ENCODE measurements around the gene HIPK2.

HIPK2 gene

DNA sequence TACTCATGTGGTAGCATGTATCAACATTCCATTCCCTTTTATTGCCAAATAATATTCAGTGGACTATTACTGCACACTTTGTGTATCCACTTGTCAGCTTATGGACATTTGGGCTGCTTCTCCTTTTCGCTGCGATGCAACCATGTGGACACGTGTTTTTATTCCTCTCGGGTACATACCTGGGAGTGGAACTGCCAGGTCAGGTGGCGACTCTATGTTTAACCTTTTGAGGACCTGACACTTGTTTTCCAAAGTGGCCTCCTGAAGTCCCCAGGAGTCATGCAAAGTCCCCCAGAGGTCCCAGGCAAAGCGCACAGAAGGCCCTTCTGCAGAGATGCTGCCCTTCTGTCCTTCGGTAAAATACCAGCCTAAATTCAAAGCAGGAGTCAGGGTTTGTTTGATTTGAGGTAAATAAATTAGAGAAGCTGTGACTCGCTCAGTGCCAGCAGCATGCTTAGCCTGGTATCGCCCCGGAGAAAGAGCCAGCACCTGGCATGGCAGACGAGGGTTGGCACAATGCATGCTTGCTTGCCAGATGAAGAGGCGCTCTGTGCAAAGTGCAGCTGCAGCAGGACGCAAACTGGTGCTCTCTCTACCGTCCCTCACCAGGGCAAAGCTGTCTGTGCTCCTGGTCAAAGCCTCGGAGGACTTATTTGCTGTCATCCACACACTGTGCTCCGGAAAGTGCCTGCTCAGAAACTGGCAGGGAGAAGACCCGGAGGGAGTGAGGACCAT is 37.8 kb downstream of the HIPK2 start:
- TF ChIP-seq TAF1 (IDR thresholded peaks at IDR 0.05; ENCODE audit: borderline replicate concordance, low read depth, low read length) (no peak), POLR2AphosphoS5 (IDR thresholded peaks at IDR 0.05; ENCODE audit: low read depth, low read length) (no peak), POLR2A (IDR thresholded peaks at IDR 0.05; ENCODE audit: low read depth, low read length) (no peak)
- no peak for DNase-seq (ENCODE audit: insufficient read length)
- no peak for FAIRE-seq

DNA sequence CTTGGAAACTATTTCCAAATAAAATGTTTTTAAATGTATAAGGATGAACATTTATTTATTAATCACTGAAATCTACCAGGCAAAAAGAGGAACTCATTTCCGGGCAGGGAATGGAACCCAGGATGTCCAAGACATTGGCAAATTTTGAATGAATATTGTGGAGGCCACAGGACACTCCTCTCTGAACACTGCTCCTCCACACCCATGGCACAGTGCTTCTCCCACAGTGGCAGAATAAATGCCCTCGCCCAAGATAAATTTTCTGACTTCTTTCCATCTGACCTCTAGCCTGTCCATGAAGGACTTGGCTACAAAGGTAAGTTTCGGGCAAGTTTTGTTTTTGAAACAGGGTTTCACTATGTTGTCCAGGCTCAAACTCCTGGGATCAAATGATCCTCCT is 39.0 kb downstream of the HIPK2 start:
- DNase-seq (ENCODE audit: insufficient read length), result no peak
- TF ChIP-seq POLR2A (IDR thresholded peaks at IDR 0.05; ENCODE audit: low read depth, low read length) (no peak), POLR2AphosphoS5 (IDR thresholded peaks at IDR 0.05; ENCODE audit: low read depth, low read length) (no peak), TAF1 (IDR thresholded peaks at IDR 0.05; ENCODE audit: borderline replicate concordance, low read depth, low read length) (no peak)
- FAIRE-seq, result no peak

DNA sequence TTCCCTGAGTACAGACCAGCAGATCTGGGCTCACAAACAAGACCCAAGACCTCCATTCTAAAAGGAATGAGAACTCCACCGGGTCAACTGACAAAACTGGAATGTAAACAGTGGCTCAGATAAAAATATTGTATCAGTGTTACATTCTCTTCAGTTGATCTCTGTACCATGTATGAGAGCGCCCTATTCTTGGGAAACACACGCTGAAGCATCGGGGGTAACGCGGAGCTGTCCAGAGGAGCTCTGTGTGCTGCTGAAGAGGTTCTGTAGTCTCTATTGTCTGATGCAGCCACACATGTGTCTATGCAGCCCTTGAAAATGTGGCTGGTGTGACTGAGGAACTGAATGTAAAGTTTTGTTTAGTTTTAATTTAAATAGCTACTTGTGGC is 39.7 kb downstream of the HIPK2 start:
- no peak for FAIRE-seq
- DNase-seq (ENCODE audit: insufficient read length), result no peak

DNA sequence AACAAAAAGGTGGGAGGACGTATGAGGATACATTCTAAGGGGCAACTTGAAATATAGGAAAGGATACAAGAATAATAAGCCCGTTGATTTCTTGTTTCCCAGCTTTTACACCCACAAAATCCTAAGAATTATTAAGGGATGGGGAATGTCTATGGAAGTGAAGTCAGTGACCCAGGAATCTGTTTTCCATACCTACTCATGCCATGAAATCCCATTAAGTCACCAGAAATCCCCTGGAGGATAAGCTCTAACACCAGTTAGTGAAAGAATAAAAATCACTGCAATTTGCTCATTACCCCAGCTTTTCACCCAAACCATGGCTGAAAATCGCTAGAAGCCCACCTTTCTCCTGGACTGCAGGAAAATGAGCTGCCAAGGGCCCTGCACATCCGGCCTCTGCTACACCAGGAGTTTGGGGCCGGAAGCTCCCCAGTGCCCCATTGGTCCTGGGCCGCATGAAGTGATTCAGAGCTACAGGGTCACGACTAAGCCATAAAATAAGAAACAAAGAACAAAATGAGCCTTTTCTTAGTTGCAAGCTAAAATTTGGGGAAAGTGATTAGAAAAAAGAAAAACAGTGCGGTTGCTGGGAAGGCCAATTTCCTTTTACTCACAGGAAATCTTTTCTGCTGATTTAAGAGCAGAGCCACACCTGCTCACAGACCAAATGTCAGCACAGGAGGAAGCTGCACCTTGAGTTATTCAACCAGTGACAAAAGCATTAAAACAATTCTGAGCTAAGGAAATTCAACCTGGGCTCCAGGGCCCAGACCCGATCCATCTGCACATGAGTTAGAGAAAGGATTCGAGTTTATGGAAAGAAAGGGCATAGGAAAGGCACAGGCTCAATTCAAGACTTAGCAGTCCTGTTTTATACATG is 40.3 kb downstream of the HIPK2 start:
- DNase-seq (ENCODE audit: insufficient read length), result no peak
- TF ChIP-seq POLR2A (IDR thresholded peaks at IDR 0.05; ENCODE audit: low read depth, low read length) (no peak), TAF1 (IDR thresholded peaks at IDR 0.05; ENCODE audit: borderline replicate concordance, low read depth, low read length) (no peak), POLR2AphosphoS5 (IDR thresholded peaks at IDR 0.05; ENCODE audit: low read depth, low read length) (no peak)
- no peak for FAIRE-seq

More for the DNA sequence above, 39.7 kb downstream of the HIPK2 start:
- TF ChIP-seq TAF1 (IDR thresholded peaks at IDR 0.05; ENCODE audit: borderline replicate concordance, low read depth, low read length) (no peak), POLR2AphosphoS5 (IDR thresholded peaks at IDR 0.05; ENCODE audit: low read depth, low read length) (no peak), POLR2A (IDR thresholded peaks at IDR 0.05; ENCODE audit: low read depth, low read length) (no peak)

DNA sequence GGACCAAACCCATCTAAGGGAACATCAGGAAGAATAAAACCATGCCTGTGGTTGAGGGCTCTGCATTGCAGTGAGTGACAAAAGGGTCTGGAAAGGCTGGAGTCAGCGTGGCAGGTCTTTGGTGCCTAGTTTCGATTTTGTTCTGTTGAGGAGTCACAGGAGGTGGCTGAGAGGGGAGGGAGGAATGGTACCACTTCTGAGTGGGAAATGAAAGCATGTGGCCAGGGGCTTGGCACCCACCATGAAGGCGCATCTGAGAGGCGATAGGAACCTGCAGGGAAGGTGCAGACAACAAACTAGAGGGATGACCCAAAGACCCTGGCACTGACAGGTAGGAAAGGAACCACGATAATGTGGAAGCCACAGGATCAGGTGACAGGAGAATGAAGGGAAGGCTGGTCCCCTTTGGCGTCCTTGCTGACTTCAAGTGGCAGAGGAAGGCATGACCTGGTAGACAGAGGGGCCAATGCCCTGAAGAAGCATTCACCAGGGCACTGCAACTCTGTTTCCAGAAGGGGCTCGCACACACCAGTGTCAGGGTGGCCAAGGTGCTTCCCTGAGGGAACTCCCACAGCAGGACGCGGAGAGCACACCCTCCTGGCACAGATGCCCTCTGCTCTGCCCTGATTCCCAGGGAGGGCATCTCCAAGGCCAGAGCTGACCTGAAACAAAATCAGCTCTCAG is 41.7 kb downstream of the HIPK2 start:
- FAIRE-seq, result no peak
- TF ChIP-seq TAF1 (IDR thresholded peaks at IDR 0.05; ENCODE audit: borderline replicate concordance, low read depth, low read length), result no peak
- no peak for TF ChIP-seq POLR2AphosphoS5 (IDR thresholded peaks at IDR 0.05; ENCODE audit: low read depth, low read length)
- no peak for TF ChIP-seq POLR2A (IDR thresholded peaks at IDR 0.05; ENCODE audit: low read depth, low read length)
- no peak for DNase-seq (ENCODE audit: insufficient read length)

DNA sequence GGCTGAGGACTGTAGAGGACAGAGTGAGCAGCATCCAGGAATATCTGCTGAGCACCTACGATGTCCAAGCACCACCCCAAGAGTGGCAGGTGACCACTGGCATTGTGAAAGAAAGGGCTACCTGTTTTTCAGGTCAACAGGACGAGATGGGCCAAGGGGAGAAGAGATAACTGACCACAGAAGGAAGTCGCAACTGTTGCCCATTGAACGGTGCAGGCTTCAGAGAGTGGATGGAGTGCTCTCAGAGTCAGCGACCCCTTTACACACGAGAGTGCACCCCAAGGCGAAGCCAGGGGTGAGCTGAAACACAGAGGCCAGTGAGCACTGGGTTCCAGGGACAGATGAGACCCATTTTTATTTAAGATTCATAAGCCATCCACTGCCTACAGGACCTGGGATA is 42.3 kb downstream of the HIPK2 start:
- DNase-seq (ENCODE audit: insufficient read length), result no peak
- FAIRE-seq, result no peak
- TF ChIP-seq POLR2A (IDR thresholded peaks at IDR 0.05; ENCODE audit: low read depth, low read length), result no peak
- TF ChIP-seq TAF1 (IDR thresholded peaks at IDR 0.05; ENCODE audit: borderline replicate concordance, low read depth, low read length), result no peak
- TF ChIP-seq POLR2AphosphoS5 (IDR thresholded peaks at IDR 0.05; ENCODE audit: low read depth, low read length), result no peak

DNA sequence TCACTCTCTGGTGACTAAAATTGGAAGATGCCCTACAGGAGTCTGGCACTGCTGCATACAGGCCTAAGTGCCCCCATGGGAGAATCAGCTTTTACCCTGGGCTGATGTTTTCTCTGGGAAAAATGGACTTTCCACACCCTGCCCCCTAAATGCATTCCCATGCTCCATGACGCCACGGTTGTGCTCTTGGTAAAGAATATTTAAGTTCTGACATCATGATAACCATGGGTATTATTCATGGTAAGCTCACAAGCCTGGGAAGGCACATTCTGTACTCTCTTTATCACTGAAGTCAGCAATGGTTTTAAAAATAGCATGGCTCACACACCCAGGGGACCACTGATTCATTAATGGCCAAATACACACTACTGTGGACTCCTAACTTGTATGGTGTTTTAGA is 43.4 kb downstream of the HIPK2 start:
- DNase-seq (ENCODE audit: insufficient read length), result no peak
- TF ChIP-seq TAF1 (IDR thresholded peaks at IDR 0.05; ENCODE audit: borderline replicate concordance, low read depth, low read length) (no peak), POLR2A (IDR thresholded peaks at IDR 0.05; ENCODE audit: low read depth, low read length) (no peak)
- no peak for FAIRE-seq

DNA sequence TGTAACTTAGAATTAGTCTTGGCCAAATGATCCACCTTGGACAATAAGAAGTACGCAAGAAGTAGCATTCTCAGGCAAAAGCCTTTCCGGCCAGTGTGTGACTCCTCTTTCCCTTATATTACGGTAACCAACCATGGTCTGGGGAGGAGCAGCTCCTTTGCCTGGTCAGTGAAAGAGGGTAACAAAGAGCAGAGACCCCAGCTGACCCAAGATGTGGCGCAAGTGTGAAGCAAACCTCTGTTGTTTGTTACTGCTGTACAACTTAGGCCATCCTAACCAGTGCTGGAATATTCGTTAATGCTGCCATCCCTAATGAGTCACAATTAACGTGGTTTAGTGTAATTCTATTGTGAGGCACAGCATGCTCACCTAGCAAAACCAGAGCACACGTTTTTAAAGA is 44.0 kb downstream of the HIPK2 start:
- DNase-seq (ENCODE audit: insufficient read length) (no peak), FAIRE-seq (no peak)
- no peak for TF ChIP-seq POLR2A (IDR thresholded peaks at IDR 0.05; ENCODE audit: low read depth, low read length)

DNA sequence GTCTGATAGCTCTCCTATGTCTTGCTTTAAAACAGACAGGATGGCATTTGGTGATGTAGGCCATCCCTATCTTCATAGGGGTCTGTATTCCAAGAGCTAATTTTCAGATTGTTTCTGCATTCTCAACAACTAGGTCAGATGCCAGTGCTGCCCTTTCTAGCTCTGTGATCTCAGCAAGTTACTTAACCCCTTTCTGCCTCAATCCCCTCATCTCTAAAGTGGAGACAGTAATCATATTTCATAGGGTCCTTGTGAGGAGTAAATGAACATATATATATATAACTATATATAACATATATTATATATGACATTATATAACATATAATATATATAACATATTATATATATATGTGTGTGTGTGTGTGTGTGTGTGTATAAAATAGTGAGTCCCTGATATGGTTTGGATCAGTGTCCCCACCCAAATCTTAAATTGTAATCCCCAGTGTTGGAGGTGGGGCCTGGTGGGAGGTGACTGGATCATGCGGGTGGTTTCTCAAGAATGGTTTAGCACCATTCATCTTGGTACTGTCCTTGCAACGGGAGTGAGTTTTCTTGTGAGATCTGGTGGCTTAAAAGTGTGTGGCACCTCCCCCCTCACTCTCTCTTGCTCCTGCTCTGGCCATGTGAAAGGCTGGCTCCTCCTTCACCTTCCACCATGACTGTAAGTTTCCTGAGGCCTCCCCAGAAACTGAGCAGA is 45.2 kb downstream of the HIPK2 start:
- DNase-seq (ENCODE audit: insufficient read length) (no peak), FAIRE-seq (no peak)
- TF ChIP-seq POLR2AphosphoS5 (IDR thresholded peaks at IDR 0.05; ENCODE audit: low read depth, low read length) (no peak), TAF1 (IDR thresholded peaks at IDR 0.05; ENCODE audit: borderline replicate concordance, low read depth, low read length) (no peak)

DNA sequence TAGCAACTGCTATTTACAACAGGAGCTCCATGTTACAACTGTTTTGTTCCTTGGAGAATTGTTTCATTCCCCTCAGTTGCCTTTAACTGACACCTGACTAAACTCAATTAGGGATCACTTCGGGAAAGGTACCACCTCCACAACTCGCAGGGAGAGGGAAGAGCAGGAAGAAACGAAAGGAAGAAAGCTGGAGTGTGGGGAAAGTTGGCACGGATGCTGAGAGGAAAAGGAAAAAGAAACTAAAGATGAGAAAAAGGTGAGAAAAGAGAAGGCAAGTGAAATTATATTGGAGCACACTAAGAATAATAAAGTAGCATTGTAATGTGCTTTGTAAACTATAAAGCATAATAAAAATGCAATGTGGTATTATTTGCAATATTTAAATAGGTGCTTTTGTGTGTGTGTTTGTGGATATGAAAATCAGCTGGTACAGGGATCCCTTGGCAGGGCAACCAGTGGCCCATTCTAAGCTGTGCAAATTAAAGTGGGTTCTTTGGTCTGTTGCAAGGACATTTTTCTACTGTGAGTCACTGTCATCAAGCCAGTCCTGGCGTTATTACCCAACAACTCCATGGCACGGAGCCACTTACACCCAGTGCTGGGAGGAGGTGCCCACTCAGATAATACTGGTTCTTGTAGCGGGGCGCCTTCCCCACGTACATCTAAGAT is 45.9 kb downstream of the HIPK2 start:
- FAIRE-seq, result no peak
- TF ChIP-seq POLR2AphosphoS5 (IDR thresholded peaks at IDR 0.05; ENCODE audit: low read depth, low read length), result no peak
- no peak for TF ChIP-seq TAF1 (IDR thresholded peaks at IDR 0.05; ENCODE audit: borderline replicate concordance, low read depth, low read length)
- TF ChIP-seq POLR2A (IDR thresholded peaks at IDR 0.05; ENCODE audit: low read depth, low read length), result no peak
- no peak for DNase-seq (ENCODE audit: insufficient read length)
